COLO668 (cell line): Measurements from ENCODE around the gene RFXANK.
"Not testable (repeated sequence)": the region's sequence is repeated elsewhere in the genome, so short reads cannot be mapped to it uniquely, and the experiment has no call there.

Experiments used
- DNase-seq: peaks from one replicate; lab custom pipeline; 2025; ENCODE audit not compliant: unreplicated experiment; lab: John Stamatoyannopoulos, UW

The RFXANK gene

GRCh38 chr19:19205416-19206410 is 13.7 kb downstream of the RFXANK start:
- DNase-seq = no peak

DNA sequence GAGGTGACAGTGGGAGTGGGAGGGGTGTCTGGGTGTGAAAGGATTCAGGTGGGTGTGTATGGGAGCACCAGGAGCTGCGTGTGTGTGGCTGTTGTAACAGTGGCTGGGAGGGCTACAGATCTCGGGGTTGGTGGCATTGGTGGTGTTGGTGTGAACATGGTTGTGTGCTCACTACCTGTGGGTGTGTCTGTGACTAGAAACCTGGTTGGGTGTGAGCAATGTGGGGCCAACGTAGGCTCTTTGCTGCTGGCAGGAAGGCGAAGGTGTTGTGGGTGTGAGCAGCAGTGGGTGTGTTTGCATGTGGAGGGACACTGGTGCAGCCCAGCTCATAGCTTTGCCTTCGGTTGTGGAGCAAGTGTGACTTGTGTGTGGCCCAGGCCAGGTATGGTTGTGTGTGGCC is 14.9 kb downstream of the RFXANK start:
- DNase-seq = no peak

GRCh38 chr19:19207637-19208572 is 15.8 kb downstream of the RFXANK start:
- DNase-seq = no peak

GRCh38 chr19:19209372-19209771 is 17.3 kb downstream of the RFXANK start:
- peak; percentile 48 for DNase-seq

DNA sequence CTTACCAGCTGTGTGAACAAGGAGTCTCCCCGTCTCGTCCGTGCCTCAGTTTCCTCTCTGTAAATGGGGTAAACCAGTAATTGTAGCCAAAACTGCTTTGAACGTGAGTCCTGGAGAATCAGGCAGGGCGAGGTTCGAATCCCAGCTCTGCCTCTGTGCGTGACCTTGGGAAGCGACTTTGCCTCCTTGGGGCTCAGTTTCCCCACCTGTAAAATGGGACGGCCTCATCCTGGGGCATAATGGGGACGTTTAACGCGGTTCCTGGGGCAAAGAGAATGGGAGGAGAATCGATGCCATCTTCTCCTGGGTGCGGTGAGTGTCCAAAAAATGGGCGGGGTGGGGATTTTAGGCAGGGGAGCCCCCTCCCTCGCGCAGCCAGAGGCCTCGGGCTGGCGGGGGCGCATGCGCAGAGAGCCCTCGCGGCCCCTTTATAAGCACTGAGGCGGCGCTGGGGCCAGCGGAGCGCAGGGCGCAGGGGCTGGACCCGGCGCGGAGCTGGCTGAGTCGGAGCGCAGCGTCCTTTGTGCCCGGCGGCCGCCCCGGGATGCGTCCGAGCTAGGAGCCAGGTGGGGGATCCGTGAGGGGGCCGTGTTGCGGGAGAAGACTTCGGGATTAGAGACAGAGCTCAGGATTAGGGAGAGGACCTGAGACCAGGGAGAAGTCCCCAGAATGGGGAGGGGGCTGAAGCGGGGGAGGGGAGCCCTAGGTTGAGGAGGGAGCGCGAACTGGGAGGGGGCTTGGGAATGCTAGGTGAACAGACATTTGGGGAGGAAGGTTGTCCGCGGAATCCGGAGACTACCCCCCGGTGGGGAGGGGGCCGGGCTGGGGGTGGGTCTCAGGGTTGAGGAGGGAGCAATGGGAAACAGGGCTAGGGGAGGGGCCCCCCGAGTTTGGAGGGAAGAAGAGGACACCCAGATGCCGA is 19.7 kb downstream of the RFXANK start, which contains the start of gene NCAN:
NCAN (plus strand) TSS at position 460 of the 922 bp plus-strand sequence. CDS start 4,996 bp downstream, outside the sequence.
- DNase-seq = no peak

- no peak for DNase-seq
These were observed 20.9 kb downstream of the RFXANK start for GRCh38 chr19:19212916-19213315.

GRCh38 chr19:19213426-19214158 is 21.5 kb downstream of the RFXANK start:
- DNase-seq = no peak

DNA sequence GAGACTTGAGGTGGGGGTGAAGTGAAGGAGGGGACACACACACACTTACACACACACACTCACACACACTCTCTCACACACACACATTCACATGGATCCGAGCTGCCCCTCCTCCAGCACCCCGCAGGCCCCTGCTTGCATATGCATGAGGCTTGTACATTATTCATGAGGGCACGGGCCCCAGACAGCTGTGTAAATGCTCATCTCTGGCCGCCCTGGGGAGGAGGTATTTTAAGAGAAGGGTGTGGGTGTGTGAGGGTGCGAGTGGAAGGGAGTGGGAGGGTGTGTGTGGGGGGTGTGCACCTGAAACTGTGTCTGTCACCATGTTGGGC is 22.1 kb downstream of the RFXANK start:
- DNase-seq = peak; percentile 53

DNA sequence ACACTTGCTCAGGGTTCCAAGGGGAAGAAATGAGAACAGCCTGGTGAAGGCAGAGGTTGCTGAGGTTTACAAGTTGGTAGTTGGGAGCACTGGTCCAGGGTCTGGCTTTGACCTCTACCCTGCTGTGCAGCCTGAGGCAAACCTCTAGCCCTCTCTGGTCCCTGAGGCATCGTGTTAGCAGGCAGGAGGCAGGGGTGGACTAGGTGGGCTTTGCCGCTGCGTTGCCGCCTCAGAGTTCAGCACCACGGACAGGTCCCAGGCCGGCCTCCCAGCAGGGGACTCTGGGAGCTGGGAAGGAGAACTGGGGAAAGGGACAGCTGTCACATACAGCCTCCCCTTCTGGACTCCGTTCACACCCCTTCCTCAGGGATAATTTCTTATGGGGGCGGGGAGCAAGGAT is 22.8 kb downstream of the RFXANK start:
- no peak for DNase-seq

GRCh38 chr19:19215792-19216191 is 23.7 kb downstream of the RFXANK start:
- no peak for DNase-seq

DNA sequence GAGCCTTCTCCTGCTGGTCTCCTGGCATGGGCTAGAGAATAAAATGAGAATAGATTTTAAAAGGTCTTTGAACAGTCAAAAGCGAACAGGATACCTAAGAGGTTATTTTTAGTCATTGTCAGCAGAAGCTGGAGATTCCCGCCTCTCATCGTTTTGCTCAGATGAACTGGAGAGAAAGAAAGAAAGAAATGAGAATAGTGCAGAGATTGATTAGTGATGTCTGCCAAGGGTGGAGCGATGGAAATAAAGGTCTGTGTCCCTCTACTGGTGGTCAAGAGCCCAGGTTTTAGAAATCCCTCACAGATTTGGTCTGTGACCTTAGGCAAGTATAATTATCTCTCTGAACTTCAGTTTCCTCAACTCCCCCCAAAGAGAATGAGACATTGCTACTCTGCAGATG is 25.0 kb downstream of the RFXANK start:
- peak; percentile 8 for DNase-seq

- no peak for DNase-seq
These were observed 26.9 kb downstream of the RFXANK start for GRCh38 chr19:19218911-19219310.

GRCh38 chr19:19221000-19221399 is 28.9 kb downstream of the RFXANK start:
- not testable (repeated sequence) for DNase-seq

DNA sequence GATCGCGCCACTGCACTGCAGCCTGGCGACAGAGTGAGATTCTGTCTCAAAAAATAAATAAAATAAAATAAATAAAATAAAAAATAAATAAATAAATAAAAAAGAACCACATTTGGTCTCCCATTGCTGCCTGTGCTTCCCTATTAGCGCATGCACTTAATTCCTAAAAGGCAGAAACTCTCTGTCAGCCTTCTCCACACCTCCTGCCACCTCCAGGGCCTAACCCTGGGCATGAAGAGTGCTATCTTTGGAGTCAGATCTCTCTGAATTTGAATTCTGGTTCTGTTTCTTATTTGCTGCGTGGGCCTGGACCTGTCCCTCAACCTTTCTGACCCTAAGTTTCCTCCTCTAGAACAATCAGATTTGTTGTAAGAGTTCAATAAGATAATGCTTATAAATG is 31.0 kb downstream of the RFXANK start:
- DNase-seq = no peak

DNA sequence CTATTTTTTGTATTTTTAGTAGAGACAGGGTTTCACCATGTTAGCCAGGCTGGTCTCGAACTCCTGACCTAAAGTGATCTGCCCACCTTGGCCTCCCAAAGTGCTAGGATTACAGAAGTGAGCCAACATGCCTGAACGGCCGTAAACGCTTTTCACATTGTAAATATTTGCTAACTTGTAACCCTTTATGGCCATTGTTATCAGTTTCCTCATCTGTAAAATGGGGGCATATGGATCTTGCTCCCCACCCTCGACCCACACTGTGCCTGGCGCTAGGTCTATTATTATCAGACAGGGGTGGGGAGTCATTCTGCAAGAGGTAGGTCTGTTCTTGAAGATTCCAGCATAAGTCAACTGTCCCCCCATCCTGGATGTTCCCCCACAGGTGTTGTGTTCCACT is 31.6 kb downstream of the RFXANK start:
- no peak for DNase-seq

DNA sequence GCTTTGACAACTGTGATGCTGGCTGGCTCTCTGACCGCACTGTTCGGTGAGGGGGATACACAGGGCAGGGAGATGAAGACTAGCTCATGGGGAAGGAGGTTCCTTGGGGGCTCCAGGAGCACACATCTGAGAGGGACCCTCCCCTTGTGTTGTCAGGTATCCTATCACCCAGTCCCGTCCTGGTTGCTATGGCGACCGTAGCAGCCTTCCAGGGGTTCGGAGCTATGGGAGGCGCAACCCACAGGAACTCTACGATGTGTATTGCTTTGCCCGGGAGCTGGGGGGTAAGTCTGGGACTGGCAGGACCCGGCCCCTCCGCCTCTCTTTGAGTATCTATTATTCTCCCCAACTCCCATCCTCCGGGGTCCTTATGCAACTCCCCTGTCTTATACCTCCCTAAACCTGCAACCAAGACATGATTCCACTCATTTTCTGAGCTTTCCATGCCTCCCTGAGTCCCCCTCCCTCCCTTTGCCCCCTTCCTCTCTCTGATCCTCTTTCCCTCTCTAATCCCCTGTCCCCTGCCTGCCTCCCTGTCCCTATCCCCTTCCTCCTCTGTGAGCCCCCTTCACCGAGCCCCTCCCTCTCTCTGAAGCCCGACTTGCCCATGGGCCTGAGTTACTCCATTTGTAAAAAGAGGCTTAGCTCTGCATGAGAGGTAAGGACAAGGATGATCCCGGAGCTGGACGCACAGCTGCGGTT is 32.2 kb downstream of the RFXANK start:
- DNase-seq = no peak

- DNase-seq = peak; percentile 87
These were observed 32.9 kb downstream of the RFXANK start for GRCh38 chr19:19224852-19225494.

GRCh38 chr19:19226204-19226603 is 34.1 kb downstream of the RFXANK start:
- DNase-seq = no peak

DNA sequence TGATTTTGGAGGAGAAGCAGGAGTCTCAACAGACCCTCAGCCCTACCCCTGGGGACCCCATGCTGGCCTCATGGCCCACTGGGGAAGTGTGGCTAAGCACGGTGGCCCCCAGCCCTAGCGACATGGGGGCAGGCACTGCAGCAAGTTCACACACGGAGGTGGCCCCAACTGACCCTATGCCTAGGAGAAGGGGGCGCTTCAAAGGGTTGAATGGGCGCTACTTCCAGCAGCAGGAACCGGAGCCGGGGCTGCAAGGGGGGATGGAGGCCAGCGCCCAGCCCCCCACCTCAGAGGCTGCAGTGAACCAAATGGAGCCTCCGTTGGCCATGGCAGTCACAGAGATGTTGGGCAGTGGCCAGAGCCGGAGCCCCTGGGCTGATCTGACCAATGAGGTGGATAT is 34.6 kb downstream of the RFXANK start:
- no peak for DNase-seq
